Fibroblast of the aortic adventitia (primary cell): ENCODE data around the gene SLC25A22. TPM values are rescaled to one million over a fixed set of nuclear protein-coding genes. Genes with fewer than 3 reads are reported as not detected.

ENCODE experiments used
- DNase-seq: peaks from one replicate; pipeline ENCODE4 v3.0.0-alpha.2; 2010; ENCODE audit warnings: low read depth
- H3K4me3 ChIP-seq: 2 replicates; pipeline ENCODE4 v1.5.1; 2011; ENCODE audit warnings: low read depth, mild to moderate bottlenecking, control low read depth, low read length, moderate library complexity
- total RNA-seq: library from RNA; depleted of rRNA; stranded (reverse); fragments of >200 nt; gene quantifications from 2 replicates; pipeline ENCODE4 v1.2.3, GENCODE V29; 2012; ENCODE audit warnings: low replicate concordance
- TF ChIP-seq, protein P1 (sequence below): IDR thresholded peaks from 2 replicates; pipeline ENCODE4 v1.5.1; 2011; ENCODE audit warnings: mild to moderate bottlenecking, low read length, control low read depth, inconsistent platforms; ENCODE audit not compliant: insufficient read depth

Gene SLC25A22
- total RNA-seq, 1 donor, result 16.7 TPM

DNA sequence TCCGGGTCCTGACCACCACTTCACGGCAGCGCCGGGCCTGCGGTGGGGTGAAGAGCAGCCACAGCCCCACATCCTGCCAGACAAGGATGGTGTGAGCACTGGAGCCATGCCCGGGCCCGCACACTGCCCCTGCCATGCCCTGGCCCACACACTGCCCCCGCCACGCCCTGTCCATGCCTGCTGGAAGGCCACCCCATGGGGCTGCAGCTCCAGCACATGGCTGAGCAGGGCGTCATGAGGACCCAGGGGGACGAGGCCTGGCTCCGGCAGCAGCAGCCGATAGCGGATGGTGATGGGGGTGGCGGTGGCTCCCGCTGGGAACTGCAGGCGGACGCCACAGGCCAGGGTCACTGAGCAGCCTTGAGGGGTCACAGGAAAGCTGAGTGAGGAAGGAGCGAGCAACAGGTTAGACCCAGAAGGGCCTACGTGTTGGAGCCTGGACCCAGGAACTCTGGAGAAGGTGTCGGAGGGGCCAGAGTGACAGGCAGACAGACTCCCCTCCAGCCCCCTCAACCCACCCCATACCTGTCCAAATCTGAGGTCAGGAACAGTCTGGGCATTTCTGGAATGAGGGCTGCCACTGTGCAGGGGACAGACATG is 4.0 kb upstream of the SLC25A22 start:
- no peak for DNase-seq
- TF ChIP-seq, protein P1, sequence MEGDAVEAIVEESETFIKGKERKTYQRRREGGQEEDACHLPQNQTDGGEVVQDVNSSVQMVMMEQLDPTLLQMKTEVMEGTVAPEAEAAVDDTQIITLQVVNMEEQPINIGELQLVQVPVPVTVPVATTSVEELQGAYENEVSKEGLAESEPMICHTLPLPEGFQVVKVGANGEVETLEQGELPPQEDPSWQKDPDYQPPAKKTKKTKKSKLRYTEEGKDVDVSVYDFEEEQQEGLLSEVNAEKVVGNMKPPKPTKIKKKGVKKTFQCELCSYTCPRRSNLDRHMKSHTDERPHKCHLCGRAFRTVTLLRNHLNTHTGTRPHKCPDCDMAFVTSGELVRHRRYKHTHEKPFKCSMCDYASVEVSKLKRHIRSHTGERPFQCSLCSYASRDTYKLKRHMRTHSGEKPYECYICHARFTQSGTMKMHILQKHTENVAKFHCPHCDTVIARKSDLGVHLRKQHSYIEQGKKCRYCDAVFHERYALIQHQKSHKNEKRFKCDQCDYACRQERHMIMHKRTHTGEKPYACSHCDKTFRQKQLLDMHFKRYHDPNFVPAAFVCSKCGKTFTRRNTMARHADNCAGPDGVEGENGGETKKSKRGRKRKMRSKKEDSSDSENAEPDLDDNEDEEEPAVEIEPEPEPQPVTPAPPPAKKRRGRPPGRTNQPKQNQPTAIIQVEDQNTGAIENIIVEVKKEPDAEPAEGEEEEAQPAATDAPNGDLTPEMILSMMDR, result no peak
- H3K4me3 ChIP-seq, result no peak overlapping the region

DNA sequence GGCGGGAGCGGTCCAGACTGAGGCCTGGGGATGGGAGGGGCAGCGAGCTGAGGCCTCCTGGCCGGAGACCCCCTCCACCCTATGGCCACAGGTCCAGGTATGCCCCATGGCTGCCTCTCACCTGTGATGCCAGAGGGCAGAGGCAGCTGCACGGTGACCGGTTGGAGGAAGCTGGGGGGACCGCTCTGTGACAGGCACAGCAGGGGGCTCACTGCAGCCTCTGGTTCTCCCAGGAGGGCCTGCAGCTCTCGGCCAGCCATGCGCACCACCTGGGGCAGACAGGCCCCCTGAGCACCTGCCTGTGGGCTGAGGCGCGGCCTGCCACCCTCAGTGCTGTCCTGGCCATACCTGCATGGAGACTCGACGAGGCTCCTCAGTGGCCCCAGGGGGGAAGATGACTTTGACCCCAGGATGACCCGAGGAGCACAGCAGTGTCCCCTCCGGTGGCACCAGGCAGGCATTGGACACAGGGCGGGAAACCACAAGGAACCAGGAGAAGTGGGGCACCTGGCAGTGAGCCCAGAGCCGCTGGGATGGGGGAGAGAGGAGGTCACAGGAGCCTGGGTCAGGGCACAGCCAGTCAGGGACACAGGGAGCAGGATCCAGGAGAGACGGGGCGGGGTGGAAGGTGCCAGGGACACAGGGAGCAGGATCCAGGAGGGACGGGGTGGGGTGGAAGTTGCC is 3.2 kb upstream of the SLC25A22 start:
- no peak overlapping the region for H3K4me3 ChIP-seq
- DNase-seq, result no peak
- TF ChIP-seq, protein P1, result no peak

DNA sequence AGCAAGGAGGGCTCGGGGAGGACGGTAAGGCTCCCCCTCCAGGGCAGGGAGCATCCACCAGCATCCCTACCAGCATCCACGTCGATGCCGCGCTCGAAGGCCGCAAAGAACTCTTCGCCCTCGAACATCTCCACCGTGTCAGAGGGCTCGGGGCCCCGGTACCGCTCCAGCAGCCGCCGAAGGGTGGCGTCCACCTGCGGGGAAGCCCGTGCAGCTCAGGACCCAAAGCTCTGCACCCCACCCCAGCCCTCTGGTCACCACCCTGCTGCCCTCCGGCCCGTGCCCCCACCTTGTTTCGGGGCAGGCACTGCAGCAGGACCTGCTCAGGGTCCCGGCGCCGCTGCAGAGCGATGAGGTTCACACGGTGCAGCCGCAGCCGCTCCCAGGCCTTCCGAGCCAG is 2.4 kb upstream of the SLC25A22 start:
- no peak for DNase-seq
- TF ChIP-seq, protein P1, result no peak
- no peak overlapping the region for H3K4me3 ChIP-seq

DNA sequence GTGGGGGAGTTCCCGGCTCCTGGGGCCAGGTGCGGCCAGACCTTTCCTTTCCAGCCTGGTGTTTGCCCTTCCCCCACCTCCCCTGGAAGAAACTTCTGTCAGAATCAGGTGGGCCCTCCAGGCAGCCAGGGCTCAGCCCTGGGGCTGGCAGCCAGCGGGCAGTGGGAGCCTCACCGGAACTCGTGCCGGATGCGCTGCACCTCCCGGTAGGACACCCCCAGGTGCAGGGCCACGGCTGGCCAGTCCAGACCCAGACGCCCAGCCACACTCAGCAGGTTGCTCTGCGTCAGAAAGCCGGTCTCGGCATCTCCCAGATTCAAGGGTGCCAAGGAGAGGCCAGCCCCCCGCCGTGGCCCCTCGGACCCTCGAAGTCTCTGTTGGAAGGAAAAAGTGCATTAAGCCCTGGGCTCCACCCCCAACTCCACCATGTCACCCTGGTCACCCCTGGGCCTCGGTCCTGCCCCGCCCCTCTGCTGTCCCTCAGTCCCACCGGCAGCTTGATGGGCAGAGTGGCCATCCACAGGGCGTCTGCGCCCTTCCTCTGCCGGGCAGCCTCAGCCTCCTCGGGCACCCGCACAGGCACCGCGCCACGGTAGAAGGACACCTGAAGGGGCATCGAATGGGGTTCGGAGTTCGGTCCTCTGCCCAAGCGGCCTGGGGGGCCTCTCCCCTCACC is 1.7 kb upstream of the SLC25A22 start:
- TF ChIP-seq, protein P1, result no peak
- DNase-seq, result no peak
- H3K4me3 ChIP-seq, result no peak overlapping the region

DNA sequence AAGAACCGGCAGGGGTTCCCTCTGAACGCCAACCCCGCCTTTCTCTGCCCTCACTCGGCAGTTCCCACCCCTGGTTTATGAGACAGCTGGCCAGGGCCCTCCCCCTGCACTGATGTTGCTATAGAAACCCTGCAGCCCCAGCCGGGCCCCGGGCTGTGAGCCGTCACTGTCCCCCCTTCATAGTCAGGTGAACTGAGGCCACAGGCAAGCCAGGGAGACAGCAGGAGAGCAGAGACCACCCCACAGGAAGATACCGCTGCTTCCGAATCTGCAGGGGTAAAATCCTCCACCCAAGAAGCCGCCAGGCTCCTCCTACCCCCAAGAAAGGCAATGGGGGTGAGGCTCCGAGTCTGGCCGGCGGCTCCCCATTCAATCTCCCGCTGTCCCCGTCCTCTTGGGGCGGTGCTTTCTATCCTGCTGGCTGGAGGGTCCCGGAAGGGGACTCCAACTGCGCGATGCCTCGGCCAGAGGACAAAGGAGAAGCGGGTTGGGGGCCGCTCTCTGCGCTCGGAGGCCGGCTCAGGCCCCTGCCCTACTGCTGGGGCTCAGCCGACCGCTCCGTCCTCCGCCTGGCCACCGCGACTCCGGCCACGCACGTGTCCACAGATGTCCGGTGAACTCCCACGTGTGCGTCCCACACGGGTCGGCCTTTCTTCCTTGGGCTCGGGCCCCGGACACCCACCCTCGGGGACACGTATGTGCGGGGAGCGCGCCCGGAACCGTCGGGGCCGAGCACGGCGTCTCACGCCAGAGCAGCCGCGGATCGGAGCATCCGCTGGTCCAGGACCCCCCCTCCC is 587 bp downstream of the SLC25A22 start:
- peak; percentile 70 for DNase-seq
- TF ChIP-seq, protein P1, result no peak
- H3K4me3 ChIP-seq, result peak overlapping the region; percentile 77

DNA sequence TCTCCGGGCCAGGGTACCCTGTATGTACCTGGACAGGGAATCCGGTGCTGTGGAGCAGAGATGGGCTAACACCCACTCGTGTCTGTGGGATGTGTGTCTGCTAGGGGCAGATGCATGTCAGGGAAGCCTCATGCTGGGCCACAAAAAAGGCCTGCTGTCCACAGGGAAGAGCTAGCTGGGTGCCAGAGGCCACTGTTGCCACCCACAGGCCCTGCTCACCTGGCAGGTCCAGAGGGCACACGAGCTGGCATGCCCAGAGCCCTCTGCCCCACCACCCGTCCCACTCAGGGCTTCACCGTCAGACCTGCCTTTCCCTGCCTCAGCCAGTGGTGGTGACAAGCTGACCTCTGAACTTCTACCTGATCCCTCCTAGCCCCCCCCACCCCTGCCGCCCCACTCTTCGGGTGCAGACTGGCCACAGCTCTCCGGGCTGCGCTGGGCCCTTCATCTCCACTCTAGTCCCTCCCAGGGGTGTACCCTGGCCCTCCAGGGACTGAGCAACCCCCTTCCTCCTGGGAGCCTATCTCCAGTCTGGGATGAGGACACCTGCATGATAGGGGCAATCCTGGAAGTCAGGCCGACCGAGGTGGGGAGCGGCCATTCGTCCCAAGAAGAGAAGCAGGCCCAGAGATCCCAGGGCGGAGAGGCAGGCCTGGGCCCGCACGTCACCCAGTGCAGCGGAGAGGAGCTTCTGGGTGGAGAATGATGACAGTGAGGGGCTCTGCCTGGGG is 1.4 kb downstream of the SLC25A22 start:
- TF ChIP-seq, protein P1, result no peak
- H3K4me3 ChIP-seq, result peak overlapping the region; percentile 77
- no peak for DNase-seq
